ENCODE measurements around the gene ACSBG1. TPM values are rescaled to one million over a fixed set of nuclear protein-coding genes. Genes with fewer than 3 reads are reported as not detected.

The ACSBG1 gene
- total and polyA plus RNA-seq, 2 of the 8 experiments (the other 6 are each of a cell fraction or from before 2014, with no cell fraction given): 5.4 to 7.1 TPM

DNA sequence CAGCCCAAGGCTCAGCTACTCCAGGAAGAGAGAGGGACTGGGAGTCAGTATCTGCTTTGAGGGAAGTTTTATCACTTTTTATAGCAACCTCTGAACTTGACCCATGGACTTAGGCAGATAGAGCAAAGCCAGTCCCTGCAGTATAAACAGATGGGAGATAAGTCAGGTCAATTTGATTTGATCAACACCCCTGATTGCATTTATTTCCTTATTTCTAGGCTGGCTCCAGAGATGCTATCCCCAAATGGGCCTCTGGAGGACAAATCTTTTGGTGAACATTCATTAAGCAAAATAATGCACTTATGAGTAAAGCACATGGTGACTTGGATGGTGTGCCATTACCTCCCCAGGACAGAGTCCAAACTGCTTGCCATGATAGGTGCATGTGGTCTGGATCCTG is 94.1 kb downstream of the ACSBG1 start:
- no peak overlapping the region for H3K4me2 ChIP-seq (ENCODE audit: insufficient read depth in 1 of 2, low read depth in 2 of 2, low read length in 2 of 2)
- H3K9ac ChIP-seq (replicated peaks in 1 of 4; ENCODE audit: extremely low read depth in 1 of 4, low read depth in 3 of 4, low read length in 3 of 4): no peak overlapping the region
- H4K8ac ChIP-seq (ENCODE audit: extremely low read depth, insufficient read depth, low read length): no peak overlapping the region
- H3K4ac ChIP-seq (replicated peaks; ENCODE audit: insufficient read length, low read depth, low read length): no peak overlapping the region
- no peak overlapping the region for H3K14ac ChIP-seq (ENCODE audit: insufficient read length)
- H2AFZ ChIP-seq (ENCODE audit: low read length): no peak overlapping the region
- no peaks in the 10 kb centered on the region for H4K20me1 ChIP-seq (replicated peaks in 1 of 2; ENCODE audit: control insufficient read depth in 1 of 2, insufficient read depth in 2 of 2, low read length in 2 of 2)
- no peak overlapping the region for H2AK5ac ChIP-seq (ENCODE audit: low read depth, low read length)
- no peak overlapping the region for H2BK20ac ChIP-seq (ENCODE audit: low read length)
- H2BK12ac ChIP-seq (ENCODE audit: low read depth, low read length): no peak overlapping the region
- ChIA-PET CTCF (ENCODE audit: partially characterized antibody) (interaction anchor here (1.5 to 2.9 kb wide), 5 partner anchors 13 to 101 kb away, joined by 5 to 17 read pairs (median 7); no protein-coding TSS in a partner anchor), POLR2A (ENCODE audit: partially characterized antibody) (interaction anchor here (0.6 to 1.2 kb wide), 2 partner anchors 9 to 20 kb away, joined by 3 read pairs; partner anchors contain the start of gene IDH3A)
- DNase-seq (ENCODE audit: low read depth in 1 of 2, low spot score in 2 of 2) (no peak), FAIRE-seq (no peak)
- no peaks in the 10 kb centered on the region for H3K23me2 ChIP-seq (ENCODE audit: low read depth, low read length)
- no peaks in the 10 kb centered on the region for H3K36me3 ChIP-seq (ENCODE audit: control insufficient read depth in 2 of 4, insufficient read depth in 4 of 4, low read length in 3 of 4)
- H3K27ac ChIP-seq (ENCODE audit: low read depth, low read length): no peak overlapping the region
- no peak overlapping the region for H4K91ac ChIP-seq (replicated peaks; ENCODE audit: insufficient read length, low read length)
- H3K79me1 ChIP-seq (ENCODE audit: low read depth, low read length): no peaks in the 10 kb centered on the region
- no peak overlapping the region for H3K18ac ChIP-seq (ENCODE audit: extremely low read depth, low read length)
- H3K79me2 ChIP-seq (ENCODE audit: control insufficient read depth in 1 of 2, insufficient read depth in 2 of 2, low read length in 2 of 2): no peaks in the 10 kb centered on the region
- H4K5ac ChIP-seq (ENCODE audit: insufficient read length, low read depth, low read length): no peak overlapping the region
- no peak overlapping the region for H3K56ac ChIP-seq (replicated peaks; ENCODE audit: insufficient read length, low read depth, low read length)
- H3K4me1 ChIP-seq (replicated peaks in 1 of 4; ENCODE audit: control insufficient read depth in 3 of 4, insufficient read depth in 4 of 4, low read length in 3 of 4): no peaks in the 10 kb centered on the region
- H3K4me3 ChIP-seq (ENCODE audit: extremely low read depth in 1 of 4, insufficient read depth in 2 of 4, low read depth in 3 of 4, low read length in 4 of 4): no peak overlapping the region
- no peaks in the 10 kb centered on the region for H3K27me3 ChIP-seq (replicated peaks in 1 of 4; ENCODE audit: control insufficient read depth in 3 of 4, extremely low read depth in 1 of 4, insufficient read depth in 3 of 4, low read length in 3 of 4)
- H2BK5ac ChIP-seq (ENCODE audit: low read depth, low read length): no peak overlapping the region
- H2BK120ac ChIP-seq (replicated peaks; ENCODE audit: low read depth, low read length): no peak overlapping the region
- H3K23ac ChIP-seq (ENCODE audit: insufficient read length): no peak overlapping the region
- H3K9me3 ChIP-seq (ENCODE audit: insufficient read depth in 2 of 2, low read depth in 1 of 2, low read length in 1 of 2): no peaks in the 10 kb centered on the region
- H2BK15ac ChIP-seq (ENCODE audit: low read length): no peak overlapping the region
- TF ChIP-seq SUZ12 (IDR thresholded peaks at IDR 0.05; ENCODE audit: low read length) (no peak), KDM5A (IDR thresholded peaks at IDR 0.05; ENCODE audit: low read length) (no peak), GTF2F1 (IDR thresholded peaks at IDR 0.05; ENCODE audit: borderline replicate concordance, low read depth, low read length) (no peak), TAF1 (IDR thresholded peaks at IDR 0.05; ENCODE audit: low read depth, low read length) (no peak)

Measured in H1 (cell line).